ENCODE results near the gene ATP8B4.

- TF ChIP-seq CTBP1 (IDR thresholded peaks at IDR 0.05; ENCODE audit: borderline replicate concordance) (no peak), BHLHE40 (IDR thresholded peaks at IDR 0.05; ENCODE audit: borderline replicate concordance) (no peak), HDGF (IDR thresholded peaks at IDR 0.05; ENCODE audit: borderline replicate concordance) (no peak), FOXM1 (IDR thresholded peaks at IDR 0.05; ENCODE audit: borderline replicate concordance) (no peak)
Observed at GRCh38 chr15:49865925-49866757, 252.9 kb downstream of the ATP8B4 start.

Data from HEK293T (cell line).